ENCODE results near the gene PMFBP1. TPM values are rescaled to one million over a fixed set of nuclear protein-coding genes. Genes with fewer than 3 reads are reported as not detected.

The PMFBP1 gene
- total and polyA plus RNA-seq, 4 experiments from 2014 or later: 0.73 to 1.1 TPM; not detected in 2

- H3K4me3 Mint-ChIP-seq: no peak overlapping the region
- H3K36me3 Mint-ChIP-seq: no peaks in the 10 kb centered on the region
- intact Hi-C loops (cut with micrococcal nuclease): no loop called here
- H3K4me3 ChIP-seq (ENCODE audit: low read length in 2 of 2): no peak overlapping the region
- DNase-seq: no peak
- H3K27me3 Mint-ChIP-seq: peaks cover 0 to 1% of the 10 kb centered on the region in 2 donors
- no peaks in the 10 kb centered on the region for H3K36me3 ChIP-seq (ENCODE audit: insufficient read depth, low read length)
- H3K9me3 Mint-ChIP-seq: peaks cover 0 to 12% (median 0%) of the 10 kb centered on the region in 8 donors
- H3K27ac Mint-ChIP-seq: no peak overlapping the region
- H3K9me3 ChIP-seq (ENCODE audit: control insufficient read depth in 1 of 2, low read length in 2 of 2): no peaks in the 10 kb centered on the region
- no peaks in the 10 kb centered on the region for H3K4me1 ChIP-seq (ENCODE audit: insufficient read depth, low read length)
- no peaks in the 10 kb centered on the region for H3K4me1 Mint-ChIP-seq
- CTCF ChIA-PET (ENCODE audit: partially characterized antibody): no interaction called here
- H3K27me3 ChIP-seq (ENCODE audit: insufficient read depth, low read length): no peaks in the 10 kb centered on the region
- POLR2A ChIA-PET (ENCODE audit: partially characterized antibody): no interaction called here
- H3K27ac ChIP-seq (ENCODE audit: low read depth, low read length): no peak overlapping the region
Measured at GRCh38 chr16:72149676-72150464, 22.1 kb downstream of the PMFBP1 start.

- no peak overlapping the region for H3K4me3 Mint-ChIP-seq
Measured at GRCh38 chr16:72142476-72142875, 29.5 kb downstream of the PMFBP1 start.

GRCh38 chr16:72139908-72140307 is 32.0 kb downstream of the PMFBP1 start:
- ChIA-PET POLR2A (ENCODE audit: partially characterized antibody) (no interaction called here), CTCF (ENCODE audit: partially characterized antibody) (no interaction called here)
- H3K27ac ChIP-seq (ENCODE audit: low read depth, low read length): no peak overlapping the region
- Mint-ChIP-seq H3K4me1 (no peaks in the 10 kb centered on the region), H3K4me3 (no peak overlapping the region), H3K27ac (no peak overlapping the region), H3K9me3 (peaks cover 0 to 2% (median 0%) of the 10 kb centered on the region in 8 donors), H3K27me3 (peaks cover 5 to 14% of the 10 kb centered on the region in 2 donors), H3K36me3 (no peaks in the 10 kb centered on the region)
- H3K4me3 ChIP-seq (ENCODE audit: low read length in 2 of 2): no peak overlapping the region
- no peaks in the 10 kb centered on the region for H3K4me1 ChIP-seq (ENCODE audit: insufficient read depth, low read length)
- no peaks in the 10 kb centered on the region for H3K36me3 ChIP-seq (ENCODE audit: insufficient read depth, low read length)
- DNase-seq: no peak
- intact Hi-C loops (cut with micrococcal nuclease): no loop called here
- no peaks in the 10 kb centered on the region for H3K9me3 ChIP-seq (ENCODE audit: control insufficient read depth in 1 of 2, low read length in 2 of 2)
- H3K27me3 ChIP-seq (ENCODE audit: insufficient read depth, low read length): no peaks in the 10 kb centered on the region

More at GRCh38 chr16:72142476-72142875, 29.5 kb downstream of the PMFBP1 start:
- no peak overlapping the region for H3K4me3 ChIP-seq (ENCODE audit: low read length in 2 of 2)
- H3K4me1 ChIP-seq (ENCODE audit: insufficient read depth, low read length): no peaks in the 10 kb centered on the region
- H3K27me3 ChIP-seq (ENCODE audit: insufficient read depth, low read length): no peaks in the 10 kb centered on the region
- intact Hi-C loops (cut with micrococcal nuclease): no loop called here
- no peaks in the 10 kb centered on the region for H3K4me1 Mint-ChIP-seq
- no peaks in the 10 kb centered on the region for H3K36me3 ChIP-seq (ENCODE audit: insufficient read depth, low read length)
- H3K36me3 Mint-ChIP-seq: no peaks in the 10 kb centered on the region
- H3K27ac Mint-ChIP-seq: no peak overlapping the region
- H3K9me3 ChIP-seq (ENCODE audit: control insufficient read depth in 1 of 2, low read length in 2 of 2): no peaks in the 10 kb centered on the region
- peaks cover 0 to 10% (median 0%) of the 10 kb centered on the region in 8 donors for H3K9me3 Mint-ChIP-seq
- ChIA-PET CTCF (ENCODE audit: partially characterized antibody) (interaction anchor here (0.5 to 1.4 kb wide), 2 partner anchors 10 to 18 kb away, joined by 3 to 5 read pairs; no protein-coding TSS in a partner anchor), POLR2A (ENCODE audit: partially characterized antibody) (no interaction called here)
- no peak overlapping the region for H3K27ac ChIP-seq (ENCODE audit: low read depth, low read length)
- no peak for DNase-seq
- peaks cover 5 to 15% of the 10 kb centered on the region in 2 donors for H3K27me3 Mint-ChIP-seq

GRCh38 chr16:72138064-72138572 is 33.8 kb downstream of the PMFBP1 start:
- peaks cover 4 to 12% of the 10 kb centered on the region in 2 donors for H3K27me3 Mint-ChIP-seq
- no peaks in the 10 kb centered on the region for H3K4me1 Mint-ChIP-seq
- H3K4me3 ChIP-seq (ENCODE audit: low read length in 2 of 2): no peak overlapping the region
- no peaks in the 10 kb centered on the region for H3K27me3 ChIP-seq (ENCODE audit: insufficient read depth, low read length)
- intact Hi-C loops (cut with micrococcal nuclease): no loop called here
- POLR2A ChIA-PET (ENCODE audit: partially characterized antibody): no interaction called here
- H3K36me3 ChIP-seq (ENCODE audit: insufficient read depth, low read length): no peaks in the 10 kb centered on the region
- CTCF ChIA-PET (ENCODE audit: partially characterized antibody): no interaction called here
- H3K36me3 Mint-ChIP-seq: no peaks in the 10 kb centered on the region
- H3K4me1 ChIP-seq (ENCODE audit: insufficient read depth, low read length): no peaks in the 10 kb centered on the region
- no peak overlapping the region for H3K4me3 Mint-ChIP-seq
- peaks cover 0 to 2% (median 0%) of the 10 kb centered on the region in 8 donors for H3K9me3 Mint-ChIP-seq
- no peaks in the 10 kb centered on the region for H3K9me3 ChIP-seq (ENCODE audit: control insufficient read depth in 1 of 2, low read length in 2 of 2)
- no peak overlapping the region for H3K27ac Mint-ChIP-seq
- no peak overlapping the region for H3K27ac ChIP-seq (ENCODE audit: low read depth, low read length)
- DNase-seq: no peak

- DNase-seq: no peak
- intact Hi-C loops (cut with micrococcal nuclease): no loop called here
- Mint-ChIP-seq H3K27me3 (peaks cover 3 to 12% of the 10 kb centered on the region in 2 donors), H3K9me3 (peaks cover 0 to 2% (median 0%) of the 10 kb centered on the region in 8 donors), H3K27ac (no peak overlapping the region), H3K36me3 (no peaks in the 10 kb centered on the region), H3K4me3 (no peak overlapping the region), H3K4me1 (no peaks in the 10 kb centered on the region)
- H3K27ac ChIP-seq (ENCODE audit: low read depth, low read length): no peak overlapping the region
- CTCF ChIA-PET (ENCODE audit: partially characterized antibody): no interaction called here
- no peaks in the 10 kb centered on the region for H3K9me3 ChIP-seq (ENCODE audit: control insufficient read depth in 1 of 2, low read length in 2 of 2)
- no peaks in the 10 kb centered on the region for H3K36me3 ChIP-seq (ENCODE audit: insufficient read depth, low read length)
- H3K27me3 ChIP-seq (ENCODE audit: insufficient read depth, low read length): no peaks in the 10 kb centered on the region
- POLR2A ChIA-PET (ENCODE audit: partially characterized antibody): no interaction called here
- no peak overlapping the region for H3K4me3 ChIP-seq (ENCODE audit: low read length in 2 of 2)
- no peaks in the 10 kb centered on the region for H3K4me1 ChIP-seq (ENCODE audit: insufficient read depth, low read length)
Measured at GRCh38 chr16:72137380-72138063, 34.4 kb downstream of the PMFBP1 start.

GRCh38 chr16:72134507-72134906 is 37.4 kb downstream of the PMFBP1 start:
- intact Hi-C loops (cut with micrococcal nuclease): no loop called here
- H3K4me3 Mint-ChIP-seq: no peak overlapping the region
- no peaks in the 10 kb centered on the region for H3K36me3 Mint-ChIP-seq
- peaks cover 0 to 2% (median 0%) of the 10 kb centered on the region in 8 donors for H3K9me3 Mint-ChIP-seq
- POLR2A ChIA-PET (ENCODE audit: partially characterized antibody): no interaction called here
- H3K4me3 ChIP-seq (ENCODE audit: low read length in 2 of 2): no peak overlapping the region
- no peak overlapping the region for H3K27ac Mint-ChIP-seq
- CTCF ChIA-PET (ENCODE audit: partially characterized antibody): interaction anchor here (2.5 kb wide), 1 partner anchor 9 kb away, joined by 10 read pairs; no protein-coding TSS in a partner anchor
- peaks cover 0 to 2% of the 10 kb centered on the region in 2 donors for H3K27me3 Mint-ChIP-seq
- no peaks in the 10 kb centered on the region for H3K9me3 ChIP-seq (ENCODE audit: control insufficient read depth in 1 of 2, low read length in 2 of 2)
- H3K27me3 ChIP-seq (ENCODE audit: insufficient read depth, low read length): no peaks in the 10 kb centered on the region
- no peak overlapping the region for H3K27ac ChIP-seq (ENCODE audit: low read depth, low read length)
- no peak for DNase-seq
- no peaks in the 10 kb centered on the region for H3K4me1 ChIP-seq (ENCODE audit: insufficient read depth, low read length)
- no peaks in the 10 kb centered on the region for H3K36me3 ChIP-seq (ENCODE audit: insufficient read depth, low read length)
- H3K4me1 Mint-ChIP-seq: no peaks in the 10 kb centered on the region

- Histone ChIP-seq H3K4me3 (ENCODE audit: low read length in 2 of 2) (no peak overlapping the region), H3K4me1 (ENCODE audit: insufficient read depth, low read length) (no peaks in the 10 kb centered on the region), H3K27me3 (ENCODE audit: insufficient read depth, low read length) (no peaks in the 10 kb centered on the region), H3K36me3 (ENCODE audit: insufficient read depth, low read length) (no peaks in the 10 kb centered on the region), H3K27ac (ENCODE audit: low read depth, low read length) (no peak overlapping the region), H3K9me3 (ENCODE audit: control insufficient read depth in 1 of 2, low read length in 2 of 2) (no peaks in the 10 kb centered on the region)
- H3K27ac Mint-ChIP-seq: no peak overlapping the region
- POLR2A ChIA-PET (ENCODE audit: partially characterized antibody): no interaction called here
- CTCF ChIA-PET (ENCODE audit: partially characterized antibody): interaction anchor here (2.5 kb wide), 1 partner anchor 7 kb away, joined by 10 read pairs; no protein-coding TSS in a partner anchor
- H3K4me1 Mint-ChIP-seq: no peaks in the 10 kb centered on the region
- no peak overlapping the region for H3K4me3 Mint-ChIP-seq
- H3K27me3 Mint-ChIP-seq: no peaks in the 10 kb centered on the region
- H3K36me3 Mint-ChIP-seq: no peaks in the 10 kb centered on the region
- DNase-seq: no peak
- intact Hi-C loops (cut with micrococcal nuclease): no loop called here
- H3K9me3 Mint-ChIP-seq: peaks cover 0 to 2% (median 0%) of the 10 kb centered on the region in 8 donors
Measured at GRCh38 chr16:72132726-72133125, 39.2 kb downstream of the PMFBP1 start.

Data from CD4-positive, alpha-beta memory T cell (primary cell).